H9 (cell line): ENCODE data around the gene EMC8. TPM values are rescaled to one million over a fixed set of nuclear protein-coding genes. Genes with fewer than 3 reads are reported as not detected.

Source experiments
- DNase-seq: peaks from one replicate; pipeline ENCODE4 v3.0.0-alpha.2; 2017
- H2AFZ ChIP-seq: one replicate; pipeline ENCODE4 v1.6.1; 2013; ENCODE audit warnings: mild to moderate bottlenecking, low read length, control low read depth, moderate library complexity
- H2AK5ac ChIP-seq: 2 replicates; pipeline ENCODE4 v1.6.1; 2013; ENCODE audit warnings: low read length, control low read depth, mixed read lengths; ENCODE audit not compliant: insufficient read length
- H2BK120ac ChIP-seq: one replicate; pipeline ENCODE4 v1.6.1; 2013; ENCODE audit warnings: low read depth, mild to moderate bottlenecking, low read length, control low read depth, inconsistent platforms; ENCODE audit not compliant: poor library complexity, severe bottlenecking
- H2BK12ac ChIP-seq: 2 replicates; pipeline ENCODE4 v1.6.1; 2013; ENCODE audit warnings: low read length, control low read depth, mixed read lengths, low read depth; ENCODE audit not compliant: insufficient read length
- H2BK15ac ChIP-seq: 2 replicates; pipeline ENCODE4 v1.6.1; 2013; ENCODE audit warnings: low read depth, low read length, control low read depth
- H2BK20ac ChIP-seq: one replicate; pipeline ENCODE4 v1.6.1; 2013; ENCODE audit warnings: low read depth, mild to moderate bottlenecking, low read length, control low read depth, inconsistent platforms; ENCODE audit not compliant: poor library complexity, severe bottlenecking
- H2BK5ac ChIP-seq: 2 replicates; pipeline ENCODE4 v1.6.1; 2013; ENCODE audit warnings: low read length, control low read depth, mixed read lengths; ENCODE audit not compliant: insufficient read length
- H3K14ac ChIP-seq: 2 replicates; pipeline ENCODE4 v1.6.1; 2013; ENCODE audit warnings: low read length, control low read depth; ENCODE audit not compliant: insufficient read depth
- H3K18ac ChIP-seq: 2 replicates; pipeline ENCODE4 v1.6.1; 2013; ENCODE audit warnings: low read depth, mild to moderate bottlenecking, mixed read lengths, low read length, control low read depth; ENCODE audit not compliant: insufficient read length
- H3K23ac ChIP-seq: 2 replicates; pipeline ENCODE4 v1.6.1; 2013; ENCODE audit warnings: low read length, control low read depth, mixed read lengths, low read depth; ENCODE audit not compliant: insufficient read length
- H3K23me2 ChIP-seq: 2 replicates; pipeline ENCODE4 v1.6.1; 2013; ENCODE audit warnings: low read depth, mild to moderate bottlenecking, mixed read lengths, low read length, control low read depth; ENCODE audit not compliant: insufficient read length, poor library complexity, severe bottlenecking
- H3K27ac ChIP-seq: 2 replicates; pipeline ENCODE4 v1.5.1; 2013; ENCODE audit warnings: low read length, control low read depth, mixed read lengths, low read depth; ENCODE audit not compliant: insufficient read length
- H3K27me3 ChIP-seq: 2 replicates; pipeline ENCODE4 v1.6.1; 2013; ENCODE audit warnings: low read length, control low read depth, inconsistent platforms; ENCODE audit not compliant: insufficient read depth
- H3K4ac ChIP-seq: 2 replicates; pipeline ENCODE4 v1.6.1; 2013; ENCODE audit warnings: low read depth, mild to moderate bottlenecking, control low read depth, inconsistent platforms, low read length, moderate library complexity
- H3K4me1 ChIP-seq: 2 replicates; pipeline ENCODE4 v1.6.1; 2013; ENCODE audit warnings: low read length, control low read depth, inconsistent platforms; ENCODE audit not compliant: insufficient read depth
- H3K4me2 ChIP-seq: 2 replicates; pipeline ENCODE4 v1.6.1; 2013; ENCODE audit warnings: low read length, control low read depth, mixed read lengths; ENCODE audit not compliant: insufficient read length, insufficient read depth
- H3K56ac ChIP-seq: 2 replicates; pipeline ENCODE4 v1.6.1; 2013; ENCODE audit warnings: low read depth, mild to moderate bottlenecking, mixed read lengths, low read length, control low read depth; ENCODE audit not compliant: insufficient read length
- H3K79me1 ChIP-seq: 2 replicates; pipeline ENCODE4 v1.6.1; 2013; ENCODE audit warnings: low read depth, mild to moderate bottlenecking, moderate library complexity, low read length, control low read depth, inconsistent platforms; ENCODE audit not compliant: insufficient read depth, poor library complexity, severe bottlenecking
- H3K79me2 ChIP-seq: 2 replicates; pipeline ENCODE4 v1.6.1; 2013; ENCODE audit warnings: low read length, control low read depth, inconsistent platforms; ENCODE audit not compliant: insufficient read depth
- H3K9ac ChIP-seq: 2 replicates; pipeline ENCODE4 v1.6.1; 2013; ENCODE audit warnings: low read length, control low read depth, mixed read lengths; ENCODE audit not compliant: insufficient read length; ENCODE audit errors: extremely low read depth
- H3K9me3 ChIP-seq: one replicate; pipeline ENCODE4 v1.6.1; 2013; ENCODE audit warnings: low read depth, low read length, inconsistent platforms; ENCODE audit not compliant: control insufficient read depth
- H3T11ph ChIP-seq: one replicate; pipeline ENCODE4 v1.6.1; 2013; ENCODE audit warnings: mild to moderate bottlenecking, low read length, control low read depth, inconsistent platforms
- H4K20me1 ChIP-seq: one replicate; pipeline ENCODE4 v1.6.1; 2013; ENCODE audit not compliant: control insufficient read depth, insufficient read length, insufficient read depth
- H4K5ac ChIP-seq: 2 replicates; pipeline ENCODE4 v1.6.1; 2013; ENCODE audit warnings: low read depth, mild to moderate bottlenecking, mixed read lengths, low read length, control low read depth; ENCODE audit not compliant: insufficient read length
- H4K8ac ChIP-seq: replicated peaks from 2 replicates; pipeline ENCODE4 v1.6.1; 2013; ENCODE audit warnings: low read length, control low read depth, mixed read lengths, low read depth; ENCODE audit not compliant: insufficient read length
- H4K91ac ChIP-seq: 2 replicates; pipeline ENCODE4 v1.6.1; 2013; ENCODE audit warnings: low read depth, mild to moderate bottlenecking, moderate library complexity, mixed read lengths, low read length, control low read depth; ENCODE audit not compliant: insufficient read length
- H3K27ac Mint-ChIP-seq, 3 experiments: 2 replicates in 2 of 3; 3 replicates in 1 of 3; pipeline ENCODE4 v1.8.0; 2020 to 2021; ENCODE audit warnings: mixed read lengths in 3 of 3, mild to moderate bottlenecking in 1 of 3, moderate library complexity in 1 of 3
- H3K27me3 Mint-ChIP-seq: 2 replicates; pipeline ENCODE4 v1.8.0; 2021; ENCODE audit warnings: low read depth, mild to moderate bottlenecking, moderate library complexity, mixed read lengths
- H3K36me3 Mint-ChIP-seq, 3 experiments: 2 replicates in 2 of 3; 3 replicates in 1 of 3; pipeline ENCODE4 v1.8.0; 2020 to 2021; ENCODE audit warnings: low read depth in 3 of 3, mixed read lengths in 3 of 3; ENCODE audit not compliant: insufficient read depth in 1 of 3
- H3K4me1 Mint-ChIP-seq, 2 experiments: 2 replicates each; pipeline ENCODE4 v1.8.0; 2020; ENCODE audit warnings: mixed read lengths in 2 of 2
- H3K4me3 Mint-ChIP-seq, 2 experiments: 2 replicates in 1 of 2; 3 replicates in 1 of 2; pipeline ENCODE4 v1.8.0; 2020 to 2021; ENCODE audit warnings: mild to moderate bottlenecking in 2 of 2, mixed read lengths in 2 of 2, moderate library complexity in 1 of 2
- H3K9me3 Mint-ChIP-seq, 2 experiments: 2 replicates in 1 of 2; 3 replicates in 1 of 2; pipeline ENCODE4 v1.8.0; 2020; ENCODE audit warnings: mild to moderate bottlenecking in 2 of 2, mixed read lengths in 2 of 2, moderate library complexity in 1 of 2
- CTCF ChIP-seq: fragments of 200-600 bp; sonication (generic); conservative IDR thresholded peaks from 3 replicates; pipeline ENCODE4 v1.8.0; 2021; ENCODE audit warnings: antibody characterized with exemption, mild to moderate bottlenecking
- WGBS: extraction: QIAGEN DNeasy Blood & Tissue Kit; methylation state at CpG from one replicate; pipeline ENCODE4 v1.1.7; 2013; ENCODE audit warnings: missing lambda C conversion rate, low lambda C conversion rate, mixed read lengths; ENCODE audit not compliant: insufficient read length; ENCODE audit errors: extremely low coverage; 5-methylcytosine and 5-hydroxymethylcytosine counted together
- total RNA-seq: library from RNA; stranded (reverse); gene quantifications from 2 replicates; pipeline ENCODE4 v1.2.1, GENCODE V29; 2021

Gene EMC8
- total RNA-seq, 1 experiment from 2014 or later: 52.3 TPM

GRCh38 chr16:85840395-85840794 is 41.1 kb upstream of the EMC8 start:
- no peak overlapping the region for H4K5ac ChIP-seq
- H2AK5ac ChIP-seq: no peak overlapping the region
- H3K27me3 Mint-ChIP-seq: peaks cover 23% of the 10 kb centered on the region
- H3K23ac ChIP-seq: no peak overlapping the region
- H3T11ph ChIP-seq: no peak overlapping the region
- H3K56ac ChIP-seq: no peak overlapping the region
- no peaks in the 10 kb centered on the region for H3K9me3 ChIP-seq
- no CpG with 5 or more reads among the region's 9 CpGs for WGBS
- H3K23me2 ChIP-seq: no peaks in the 10 kb centered on the region
- no peaks in the 10 kb centered on the region; the same call in 1 of the 2 replicates for H3K27me3 ChIP-seq
- no peaks in the 10 kb centered on the region for H3K79me1 ChIP-seq
- no peak overlapping the region for H2BK15ac ChIP-seq
- H3K36me3 Mint-ChIP-seq: no peaks in the 10 kb centered on the region
- no peak overlapping the region for H3K14ac ChIP-seq
- no peak overlapping the region for H3K9ac ChIP-seq
- H2BK12ac ChIP-seq: no peak overlapping the region
- no peaks in the 10 kb centered on the region for H3K4me1 Mint-ChIP-seq
- H2BK120ac ChIP-seq: no peak overlapping the region
- no peak overlapping the region for H3K4me2 ChIP-seq
- no peak for DNase-seq
- no peak overlapping the region for H3K4ac ChIP-seq
- H3K79me2 ChIP-seq: no peaks in the 10 kb centered on the region
- no peaks in the 10 kb centered on the region for H3K4me1 ChIP-seq
- H3K9me3 Mint-ChIP-seq: peaks cover 0 to 4% of the 10 kb centered on the region in 2 experiments; a peak in 2 of 5 replicates
- no peak overlapping the region for H3K27ac ChIP-seq
- H4K8ac ChIP-seq: no peak overlapping the region
- no peak overlapping the region for H4K91ac ChIP-seq
- H3K4me3 Mint-ChIP-seq: no peak overlapping the region
- H2BK5ac ChIP-seq: no peak overlapping the region
- H4K20me1 ChIP-seq: no peaks in the 10 kb centered on the region
- H3K18ac ChIP-seq: no peak overlapping the region
- H3K27ac Mint-ChIP-seq: no peak overlapping the region; a peak in 1 of 7 replicates
- no peak for TF ChIP-seq CTCF
- H2BK20ac ChIP-seq: no peak overlapping the region
- H2AFZ ChIP-seq: no peak overlapping the region
